Measurements from ENCODE around the gene ZBTB6. TPM values are rescaled to one million over a fixed set of nuclear protein-coding genes. Genes with fewer than 3 reads are reported as not detected.

Gene ZBTB6
- total RNA-seq, 4 donors from 2014 or later: 3.8 to 39.1 (median 13.3) TPM

- TF ChIP-seq CTCF (IDR thresholded peaks at IDR 0.05) (no peak), POLR2A (IDR thresholded peaks at IDR 0.05) (no peak)
- peak overlapping the region; percentile 82 to 95 for H3K27ac ChIP-seq
- no peak for DNase-seq
- peaks cover 0 to 2% of the 10 kb centered on the region in 2 donors for H3K4me1 ChIP-seq
- no peaks in the 10 kb centered on the region for H3K27me3 ChIP-seq
- peak overlapping the region; percentile 79 to 99 for H3K4me3 ChIP-seq
- H3K9me3 ChIP-seq: no peaks in the 10 kb centered on the region
- H3K36me3 ChIP-seq: no peaks in the 10 kb centered on the region
- intact Hi-C loops (cut with DNase I; ENCODE audit: low total_unique reads): no loop called here
These were observed 28.6 kb upstream of the ZBTB6 start for GRCh38 chr9:122941582-122942234.

- no peaks in the 10 kb centered on the region for H3K27me3 ChIP-seq
- no peak for TF ChIP-seq CTCF (IDR thresholded peaks at IDR 0.05)
- TF ChIP-seq POLR2A (IDR thresholded peaks at IDR 0.05): peak; percentile 43 to 86
- H3K36me3 ChIP-seq: no peaks in the 10 kb centered on the region
- peak within 1 kb of the TSS; percentile 79 to 99 for H3K4me3 ChIP-seq
- H3K4me1 ChIP-seq: no peaks in the 10 kb centered on the region
- intact Hi-C loops (cut with DNase I; ENCODE audit: low total_unique reads): no loop called here
- H3K27ac ChIP-seq: peak within 1 kb of the TSS; percentile 82 to 95
- H3K9me3 ChIP-seq: no peaks in the 10 kb centered on the region
- DNase-seq: peak; percentile 98 to 99
These were observed 27.8 kb upstream of the ZBTB6 start, which contains the start of gene RABGAP1 for GRCh38 chr9:122940749-122941581. RABGAP1 (plus strand) TSS chr9:122941020; CDS start chr9:122957060, 16,040 bp downstream.

- Histone ChIP-seq H3K27me3 (no peaks in the 10 kb centered on the region), H3K9me3 (no peaks in the 10 kb centered on the region), H3K36me3 (no peaks in the 10 kb centered on the region), H3K27ac (peak overlapping the region; percentile 72 to 95), H3K4me1 (no peaks in the 10 kb centered on the region), H3K4me3 (peak overlapping the region in 1 of 2 donors; percentile 99)
- intact Hi-C loops (cut with DNase I; ENCODE audit: low total_unique reads): no loop called here
- TF ChIP-seq POLR2A (IDR thresholded peaks at IDR 0.05) (peak in 1 of 2 donors; percentile 17), CTCF (IDR thresholded peaks at IDR 0.05) (no peak)
- no peak for DNase-seq
These were observed 27.3 kb upstream of the ZBTB6 start for GRCh38 chr9:122940454-122940748.

GRCh38 chr9:122939601-122940000 is 26.5 kb upstream of the ZBTB6 start:
- H3K4me1 ChIP-seq: no peaks in the 10 kb centered on the region
- H3K9me3 ChIP-seq: no peaks in the 10 kb centered on the region
- intact Hi-C loops (cut with DNase I; ENCODE audit: low total_unique reads): no loop called here
- no peaks in the 10 kb centered on the region for H3K27me3 ChIP-seq
- TF ChIP-seq CTCF (IDR thresholded peaks at IDR 0.05) (no peak), POLR2A (IDR thresholded peaks at IDR 0.05) (no peak)
- no peak overlapping the region for H3K27ac ChIP-seq
- H3K4me3 ChIP-seq: no peak overlapping the region
- H3K36me3 ChIP-seq: no peaks in the 10 kb centered on the region
- no peak for DNase-seq

GRCh38 chr9:122936883-122937282 is 23.8 kb upstream of the ZBTB6 start:
- no peak for TF ChIP-seq POLR2A (IDR thresholded peaks at IDR 0.05)
- no peak for TF ChIP-seq CTCF (IDR thresholded peaks at IDR 0.05)
- peaks cover 0 to 4% of the 10 kb centered on the region in 2 donors for H3K4me1 ChIP-seq
- intact Hi-C loops (cut with DNase I; ENCODE audit: low total_unique reads): no loop called here
- no peak overlapping the region for H3K27ac ChIP-seq
- H3K27me3 ChIP-seq: no peaks in the 10 kb centered on the region
- DNase-seq: no peak
- H3K4me3 ChIP-seq: no peak overlapping the region
- no peaks in the 10 kb centered on the region for H3K9me3 ChIP-seq
- H3K36me3 ChIP-seq: no peaks in the 10 kb centered on the region

All from uterus (tissue), 4 donors.